K562 (cell line): ENCODE results near the gene DNAAF2.

Source experiments
- ATF1 ChIP-seq, 2 experiments: fragments of 450-650 bp in 1 of 2; IDR thresholded peaks; 2 replicates each; pipeline ENCODE4 v1.6.1; 2016; ENCODE audit warnings: missing compliant biosample characterization in 1 of 2, missing genetic modification characterization in 1 of 2
- CREB1 ChIP-seq, 2 experiments: sonication (generic) in 1 of 2; formaldehyde crosslinking in 1 of 2; IDR thresholded peaks; 2 replicates each; pipeline versions ENCODE4 v1.6.1 to v1.8.0; 2012 to 2022; ENCODE audit warnings: inconsistent platforms in 1 of 2, mild to moderate bottlenecking in 1 of 2, missing genetic modification reagents in 1 of 2, moderate library complexity in 1 of 2
- GABPA ChIP-seq: fragments of 200-800 bp; sonication (Bioruptor generic); conservative IDR thresholded peaks from 2 replicates; pipeline ENCODE4 v1.6.1; 2016; ENCODE audit warnings: low read depth, missing genetic modification characterization, missing compliant biosample characterization
- PHF8 ChIP-seq: fragments of 200-600 bp; sonication (generic); IDR thresholded peaks from 2 replicates; pipeline ENCODE4 v1.6.1; 2012; ENCODE audit warnings: mixed run types, mild to moderate bottlenecking, inconsistent platforms, low read length, moderate library complexity, borderline replicate concordance
- SMC3 ChIP-seq: conservative IDR thresholded peaks from 2 replicates; pipeline ENCODE4 v1.6.1; 2011; ENCODE audit warnings: low read depth, low read length, improper control_type of control experiment; ENCODE audit not compliant: insufficient read depth
- TCF3 ChIP-seq: sonication (generic); formaldehyde crosslinking; IDR thresholded peaks from 2 replicates; pipeline ENCODE4 v1.4.0; 2020; ENCODE audit warnings: mild to moderate bottlenecking, missing genetic modification reagents
- TSC22D4 ChIP-seq: fragments of 450-650 bp; IDR thresholded peaks from 2 replicates; pipeline ENCODE4 v1.6.1; 2016; ENCODE audit warnings: missing genetic modification characterization, missing biosample characterization, control low read depth
- ZNF140 ChIP-seq: fragments of 250-450 bp; sonication (Bioruptor Pico); IDR thresholded peaks from 2 replicates; pipeline ENCODE4 v1.8.0; 2021; ENCODE audit warnings: moderate library complexity, mild to moderate bottlenecking, inconsistent platforms
- ZNF146 ChIP-seq: IDR thresholded peaks from one replicate; pipeline ENCODE4 v1.6.1; 2018; ENCODE audit warnings: missing compliant biosample characterization; ENCODE audit not compliant: unreplicated experiment
- TF ChIP-seq, protein P1 (sequence below): fragments of 250-450 bp; sonication (Bioruptor Pico); IDR thresholded peaks from 2 replicates; pipeline ENCODE4 v1.4.0; 2020; ENCODE audit warnings: mild to moderate bottlenecking, moderate library complexity
- TF ChIP-seq, protein P2 (sequence below): fragments of 450-650 bp; IDR thresholded peaks from 2 replicates; pipeline ENCODE4 v1.6.1; 2014; ENCODE audit warnings: low read depth, mild to moderate bottlenecking, moderate library complexity, borderline replicate concordance
- TF ChIP-seq, protein P3 (sequence below): fragments of 450-650 bp; IDR thresholded peaks from 2 replicates; pipeline ENCODE4 v1.6.1; 2016; ENCODE audit warnings: missing biosample characterization, missing genetic modification characterization

DNA sequence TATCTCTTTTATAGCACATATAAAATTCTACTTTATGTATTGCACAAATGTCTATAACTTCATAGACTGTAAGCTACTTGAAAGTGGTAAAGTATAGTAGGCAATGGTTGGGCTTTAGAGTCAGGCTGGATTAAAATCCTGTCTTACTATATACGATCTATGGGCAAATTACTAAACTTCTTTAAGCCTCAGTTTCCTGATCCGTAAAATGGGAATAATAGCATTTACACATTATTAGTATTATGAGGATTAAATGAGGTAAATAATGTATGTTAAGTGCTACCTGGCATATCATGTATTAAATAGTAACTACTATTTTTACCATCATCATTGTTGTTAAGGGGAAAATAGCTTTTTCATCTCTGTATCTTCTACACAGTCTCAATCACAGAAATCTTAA lies 38.5 kb upstream of the DNAAF2 start:
- no peak for TF ChIP-seq ZNF140
- TF ChIP-seq CREB1 (IDR thresholded peaks at IDR 0.05) = no peak
- no peak for TF ChIP-seq CREB1 (CRISPR knock-in tag; IDR thresholded peaks at IDR 0.05)
- no peak for TF ChIP-seq PHF8
- no peak for TF ChIP-seq ATF1 (CRISPR knock-in tag; IDR thresholded peaks at IDR 0.05)
- no peak for TF ChIP-seq ATF1 (tag; IDR thresholded peaks at IDR 0.05)
- TF ChIP-seq, protein P1, sequence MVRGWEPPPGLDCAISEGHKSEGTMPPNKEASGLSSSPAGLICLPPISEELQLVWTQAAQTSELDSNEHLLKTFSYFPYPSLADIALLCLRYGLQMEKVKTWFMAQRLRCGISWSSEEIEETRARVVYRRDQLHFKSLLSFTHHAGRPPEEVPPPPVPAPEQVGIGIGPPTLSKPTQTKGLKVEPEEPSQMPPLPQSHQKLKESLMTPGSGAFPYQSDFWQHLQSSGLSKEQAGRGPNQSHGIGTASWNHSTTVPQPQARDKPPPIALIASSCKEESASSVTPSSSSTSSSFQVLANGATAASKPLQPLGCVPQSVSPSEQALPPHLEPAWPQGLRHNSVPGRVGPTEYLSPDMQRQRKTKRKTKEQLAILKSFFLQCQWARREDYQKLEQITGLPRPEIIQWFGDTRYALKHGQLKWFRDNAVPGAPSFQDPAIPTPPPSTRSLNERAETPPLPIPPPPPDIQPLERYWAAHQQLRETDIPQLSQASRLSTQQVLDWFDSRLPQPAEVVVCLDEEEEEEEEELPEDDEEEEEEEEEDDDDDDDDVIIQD = no peak
- TF ChIP-seq TSC22D4 (tag) = no peak
- TF ChIP-seq, protein P2, sequence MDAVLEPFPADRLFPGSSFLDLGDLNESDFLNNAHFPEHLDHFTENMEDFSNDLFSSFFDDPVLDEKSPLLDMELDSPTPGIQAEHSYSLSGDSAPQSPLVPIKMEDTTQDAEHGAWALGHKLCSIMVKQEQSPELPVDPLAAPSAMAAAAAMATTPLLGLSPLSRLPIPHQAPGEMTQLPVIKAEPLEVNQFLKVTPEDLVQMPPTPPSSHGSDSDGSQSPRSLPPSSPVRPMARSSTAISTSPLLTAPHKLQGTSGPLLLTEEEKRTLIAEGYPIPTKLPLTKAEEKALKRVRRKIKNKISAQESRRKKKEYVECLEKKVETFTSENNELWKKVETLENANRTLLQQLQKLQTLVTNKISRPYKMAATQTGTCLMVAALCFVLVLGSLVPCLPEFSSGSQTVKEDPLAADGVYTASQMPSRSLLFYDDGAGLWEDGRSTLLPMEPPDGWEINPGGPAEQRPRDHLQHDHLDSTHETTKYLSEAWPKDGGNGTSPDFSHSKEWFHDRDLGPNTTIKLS = no peak
- TF ChIP-seq TCF3 (CRISPR knock-in tag) = no peak
- TF ChIP-seq SMC3 = no peak
- TF ChIP-seq, protein P3, sequence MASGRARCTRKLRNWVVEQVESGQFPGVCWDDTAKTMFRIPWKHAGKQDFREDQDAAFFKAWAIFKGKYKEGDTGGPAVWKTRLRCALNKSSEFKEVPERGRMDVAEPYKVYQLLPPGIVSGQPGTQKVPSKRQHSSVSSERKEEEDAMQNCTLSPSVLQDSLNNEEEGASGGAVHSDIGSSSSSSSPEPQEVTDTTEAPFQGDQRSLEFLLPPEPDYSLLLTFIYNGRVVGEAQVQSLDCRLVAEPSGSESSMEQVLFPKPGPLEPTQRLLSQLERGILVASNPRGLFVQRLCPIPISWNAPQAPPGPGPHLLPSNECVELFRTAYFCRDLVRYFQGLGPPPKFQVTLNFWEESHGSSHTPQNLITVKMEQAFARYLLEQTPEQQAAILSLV (tag) = no peak
- TF ChIP-seq GABPA = no peak
- no peak for TF ChIP-seq ZNF146
